Measurements from ENCODE around the gene OR7E24. TPM values are rescaled to one million over a fixed set of nuclear protein-coding genes. Genes with fewer than 3 reads are reported as not detected.

Gene OR7E24
- total and polyA plus RNA-seq, 2 experiments from 2014 or later: not detected

Other genes with a start within 250 kb of the OR7E24 start
- 0.16 and 0.42 TPM in 2 replicates for gene MUC16, start 240.5 kb upstream of the OR7E24 start, total RNA-seq (2014; rRNA removed; shearing (Covaris generic))
- gene MUC16, start 240.5 kb upstream of the OR7E24 start, polyA plus RNA-seq (2016; fragmentation: Nextera tagmentation; extraction: Ambion mirVana): 0.06 and 0.07 TPM in 2 replicates
- gene OR1M1, start 163.9 kb upstream of the OR7E24 start, total RNA-seq (2014; rRNA removed; shearing (Covaris generic)): not detected in 2 replicates
- not detected in 2 replicates for gene OR1M1, start 163.9 kb upstream of the OR7E24 start, polyA plus RNA-seq (2016; fragmentation: Nextera tagmentation; extraction: Ambion mirVana)
- gene OR7G2, start 143.5 kb upstream of the OR7E24 start, total RNA-seq (2014; rRNA removed; shearing (Covaris generic)): not detected in 2 replicates
- gene OR7G2, start 143.5 kb upstream of the OR7E24 start, polyA plus RNA-seq (2016; fragmentation: Nextera tagmentation; extraction: Ambion mirVana): not detected in 2 replicates
- gene OR7G1, start 135.2 kb upstream of the OR7E24 start, total RNA-seq (2014; rRNA removed; shearing (Covaris generic)): not detected in 2 replicates
- not detected in 2 replicates for gene OR7G1, start 135.2 kb upstream of the OR7E24 start, polyA plus RNA-seq (2016; fragmentation: Nextera tagmentation; extraction: Ambion mirVana)
- gene OR7G3, start 124.0 kb upstream of the OR7E24 start, total RNA-seq (2014; rRNA removed; shearing (Covaris generic)): not detected in 2 replicates
- gene OR7G3, start 124.0 kb upstream of the OR7E24 start, polyA plus RNA-seq (2016; fragmentation: Nextera tagmentation; extraction: Ambion mirVana): not detected in 2 replicates
- gene ZNF317, start 110.5 kb upstream of the OR7E24 start, total RNA-seq (2014; rRNA removed; shearing (Covaris generic)): 24.7 and 32.4 TPM in 2 replicates
- 22.7 and 25.2 TPM in 2 replicates for gene ZNF317, start 110.5 kb upstream of the OR7E24 start, polyA plus RNA-seq (2016; fragmentation: Nextera tagmentation; extraction: Ambion mirVana)
- not detected in 2 replicates for gene OR7D2, start 72.0 kb upstream of the OR7E24 start, total RNA-seq (2014; rRNA removed; shearing (Covaris generic))
- not detected in 2 replicates for gene OR7D2, start 72.0 kb upstream of the OR7E24 start, polyA plus RNA-seq (2016; fragmentation: Nextera tagmentation; extraction: Ambion mirVana)
- not detected in 2 replicates for gene OR7D4, start 31.3 kb upstream of the OR7E24 start, total RNA-seq (2014; rRNA removed; shearing (Covaris generic))
- not detected in 2 replicates for gene OR7D4, start 31.3 kb upstream of the OR7E24 start, polyA plus RNA-seq (2016; fragmentation: Nextera tagmentation; extraction: Ambion mirVana)
- gene ZNF699, start 58.9 kb downstream of the OR7E24 start, total RNA-seq (2014; rRNA removed; shearing (Covaris generic)): 3.3 and 11.8 TPM in 2 replicates
- gene ZNF699, start 58.9 kb downstream of the OR7E24 start, polyA plus RNA-seq (2016; fragmentation: Nextera tagmentation; extraction: Ambion mirVana): 2.6 and 3.0 TPM in 2 replicates
- gene ZNF559, start 73.2 kb downstream of the OR7E24 start, total RNA-seq (2014; rRNA removed; shearing (Covaris generic)): 18.9 and 20.8 TPM in 2 replicates
- 15.4 and 19.3 TPM in 2 replicates for gene ZNF559, start 73.2 kb downstream of the OR7E24 start, polyA plus RNA-seq (2016; fragmentation: Nextera tagmentation; extraction: Ambion mirVana)
- gene ZNF177, start 112.1 kb downstream of the OR7E24 start, total RNA-seq (2014; rRNA removed; shearing (Covaris generic)): 5.0 and 7.1 TPM in 2 replicates
- 5.6 and 5.8 TPM in 2 replicates for gene ZNF177, start 112.1 kb downstream of the OR7E24 start, polyA plus RNA-seq (2016; fragmentation: Nextera tagmentation; extraction: Ambion mirVana)
- 12.0 and 13.9 TPM in 2 replicates for gene ZNF266, start 184.6 kb downstream of the OR7E24 start, total RNA-seq (2014; rRNA removed; shearing (Covaris generic))
- gene ZNF266, start 184.6 kb downstream of the OR7E24 start, polyA plus RNA-seq (2016; fragmentation: Nextera tagmentation; extraction: Ambion mirVana): 11.0 and 12.7 TPM in 2 replicates
- 0.14 and 0.31 TPM in 2 replicates for gene ZNF560, start 247.7 kb downstream of the OR7E24 start, total RNA-seq (2014; rRNA removed; shearing (Covaris generic))
- gene ZNF560, start 247.7 kb downstream of the OR7E24 start, polyA plus RNA-seq (2016; fragmentation: Nextera tagmentation; extraction: Ambion mirVana): not detected in 2 replicates